Upper lobe of left lung (tissue), 4 donors: ENCODE data around the gene AXIN2.

Experiments
- CTCF ChIP-seq, 6 experiments: fragments of 450-650 bp in 4 of 6; fragments of 200-600 bp in 2 of 6; sonication (generic) in 2 of 6; IDR thresholded peaks; one replicate each; pipeline ENCODE4 v1.5.1; 2016 to 2019; ENCODE audit warnings: antibody characterized with exemption in 6 of 6
- POLR2A ChIP-seq, 4 donors: fragments of 450-650 bp; IDR thresholded peaks; one replicate each; pipeline ENCODE4 v1.5.1; 2016 to 2017; ENCODE audit warnings: antibody characterized with exemption in 4 of 4, mild to moderate bottlenecking in 2 of 4

- TF ChIP-seq CTCF (IDR thresholded peaks at IDR 0.05), result no peak
- TF ChIP-seq POLR2A (IDR thresholded peaks at IDR 0.05), result no peak
Measured at GRCh38 chr17:65542610-65543009, 18.8 kb downstream of the AXIN2 start.
